Retinal pigment epithelial cell (primary cell): ENCODE measurements around the gene IFT52.
"Not testable (repeated sequence)": the region's sequence is repeated elsewhere in the genome, so short reads cannot be mapped to it uniquely, and the experiment has no call there.

ENCODE experiments used
- DNase-seq: peaks from one replicate; pipeline ENCODE4 v3.0.0-alpha.2; 2010; ENCODE audit warnings: low read depth
- H3K4me3 ChIP-seq: 2 replicates; pipeline ENCODE4 v1.5.1; 2011; ENCODE audit warnings: mild to moderate bottlenecking, low read length, control low read depth, moderate library complexity
- CTCF ChIP-seq: conservative IDR thresholded peaks from 2 replicates; pipeline ENCODE4 v1.5.1; 2011; ENCODE audit warnings: low read depth, low read length, control low read depth, inconsistent platforms

Gene IFT52

GRCh38 chr20:43603124-43603523 is 12.4 kb downstream of the IFT52 start:
- no peak for TF ChIP-seq CTCF
- DNase-seq: no peak
- H3K4me3 ChIP-seq: no peak overlapping the region

- H3K4me3 ChIP-seq: no peak overlapping the region
- TF ChIP-seq CTCF: no peak
Measured at GRCh38 chr20:43605715-43606114, 15.0 kb downstream of the IFT52 start.

GRCh38 chr20:43607278-43607677 is 16.5 kb downstream of the IFT52 start:
- DNase-seq, H3K4me3 ChIP-seq: not testable (repeated sequence)

More at GRCh38 chr20:43605715-43606114, 15.0 kb downstream of the IFT52 start:
- no peak for DNase-seq

GRCh38 chr20:43631598-43631997 is 40.9 kb downstream of the IFT52 start:
- H3K4me3 ChIP-seq: no peak overlapping the region
- TF ChIP-seq CTCF: no peak
- no peak for DNase-seq

- DNase-seq: no peak
- TF ChIP-seq CTCF: no peak
- no peak overlapping the region for H3K4me3 ChIP-seq
Measured at GRCh38 chr20:43636429-43636828, 45.7 kb downstream of the IFT52 start.

GRCh38 chr20:43642548-43642947 is 51.8 kb downstream of the IFT52 start:
- no peak for DNase-seq
- H3K4me3 ChIP-seq: no peak overlapping the region
- TF ChIP-seq CTCF: no peak

- no peak overlapping the region for H3K4me3 ChIP-seq
- no peak for TF ChIP-seq CTCF
Measured at GRCh38 chr20:43650997-43651525, 60.3 kb downstream of the IFT52 start.

GRCh38 chr20:43651650-43652184 is 61.0 kb downstream of the IFT52 start:
- not testable (repeated sequence) for DNase-seq, H3K4me3 ChIP-seq

More at GRCh38 chr20:43650997-43651525, 60.3 kb downstream of the IFT52 start:
- DNase-seq: no peak
